Panc1 (cell line): ENCODE measurements around the gene PCSK7.

ENCODE experiments used
- POLR2AphosphoS5 ChIP-seq: IDR thresholded peaks from 2 replicates; pipeline ENCODE4 v1.6.1; 2012; ENCODE audit warnings: mild to moderate bottlenecking, low read depth, low read length, moderate library complexity
- TCF7L2 ChIP-seq: IDR thresholded peaks from 2 replicates; pipeline ENCODE4 v1.6.1; 2011; ENCODE audit warnings: mild to moderate bottlenecking, low read depth, low read length, inconsistent platforms
- TF ChIP-seq, protein P1 (sequence below): fragments of 450-650 bp; IDR thresholded peaks from 2 replicates; pipeline ENCODE4 v1.5.1; 2017; ENCODE audit warnings: mild to moderate bottlenecking

DNA sequence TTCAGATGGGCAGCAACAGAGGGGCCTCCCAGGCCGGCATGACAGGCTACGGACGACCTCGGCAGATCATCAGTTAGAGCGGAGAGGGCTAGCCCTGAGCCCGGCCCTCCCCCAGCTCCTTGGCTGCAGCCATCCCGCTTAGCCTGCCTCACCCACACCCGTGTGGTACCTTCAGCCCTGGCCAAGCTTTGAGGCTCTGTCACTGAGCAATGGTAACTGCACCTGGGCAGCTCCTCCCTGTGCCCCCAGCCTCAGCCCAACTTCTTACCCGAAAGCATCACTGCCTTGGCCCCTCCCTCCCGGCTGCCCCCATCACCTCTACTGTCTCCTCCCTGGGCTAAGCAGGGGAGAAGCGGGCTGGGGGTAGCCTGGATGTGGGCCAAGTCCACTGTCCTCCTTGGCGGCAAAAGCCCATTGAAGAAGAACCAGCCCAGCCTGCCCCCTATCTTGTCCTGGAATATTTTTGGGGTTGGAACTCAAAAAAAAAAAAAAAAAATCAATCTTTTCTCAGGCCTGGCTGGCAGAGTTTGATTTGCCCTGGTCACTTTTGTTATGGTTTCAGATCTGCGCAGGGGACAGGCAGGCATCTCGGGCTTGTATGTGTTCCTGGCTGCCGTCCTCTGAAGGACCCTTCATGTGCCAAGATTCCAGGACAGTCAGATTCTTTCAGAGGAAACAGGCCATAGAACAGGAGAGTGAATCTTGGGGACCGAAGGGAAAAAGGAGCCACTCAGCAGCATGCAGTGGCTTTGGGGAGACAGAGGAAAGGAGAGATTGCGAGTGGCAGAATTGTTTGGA lies 27.4 kb downstream of the PCSK7 start:
- TF ChIP-seq, protein P1, sequence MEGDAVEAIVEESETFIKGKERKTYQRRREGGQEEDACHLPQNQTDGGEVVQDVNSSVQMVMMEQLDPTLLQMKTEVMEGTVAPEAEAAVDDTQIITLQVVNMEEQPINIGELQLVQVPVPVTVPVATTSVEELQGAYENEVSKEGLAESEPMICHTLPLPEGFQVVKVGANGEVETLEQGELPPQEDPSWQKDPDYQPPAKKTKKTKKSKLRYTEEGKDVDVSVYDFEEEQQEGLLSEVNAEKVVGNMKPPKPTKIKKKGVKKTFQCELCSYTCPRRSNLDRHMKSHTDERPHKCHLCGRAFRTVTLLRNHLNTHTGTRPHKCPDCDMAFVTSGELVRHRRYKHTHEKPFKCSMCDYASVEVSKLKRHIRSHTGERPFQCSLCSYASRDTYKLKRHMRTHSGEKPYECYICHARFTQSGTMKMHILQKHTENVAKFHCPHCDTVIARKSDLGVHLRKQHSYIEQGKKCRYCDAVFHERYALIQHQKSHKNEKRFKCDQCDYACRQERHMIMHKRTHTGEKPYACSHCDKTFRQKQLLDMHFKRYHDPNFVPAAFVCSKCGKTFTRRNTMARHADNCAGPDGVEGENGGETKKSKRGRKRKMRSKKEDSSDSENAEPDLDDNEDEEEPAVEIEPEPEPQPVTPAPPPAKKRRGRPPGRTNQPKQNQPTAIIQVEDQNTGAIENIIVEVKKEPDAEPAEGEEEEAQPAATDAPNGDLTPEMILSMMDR, result no peak
- TF ChIP-seq POLR2AphosphoS5 (no peak), TCF7L2 (no peak)
